Astrocyte (in vitro differentiated cells and primary cell): Measurements from ENCODE around the gene THNSL1.

Experiments used
- EZH2 ChIP-seq: IDR thresholded peaks from 2 replicates; pipeline ENCODE4 v1.6.1; 2012; ENCODE audit warnings: mild to moderate bottlenecking, low read length, inconsistent platforms; ENCODE audit not compliant: insufficient read depth
- TF ChIP-seq, protein P1 (sequence below): IDR thresholded peaks from 2 replicates; pipeline ENCODE4 v1.5.1; 2011; ENCODE audit warnings: low read depth, mild to moderate bottlenecking, inconsistent platforms, low read length, moderate library complexity; ENCODE audit not compliant: insufficient read depth

DNA sequence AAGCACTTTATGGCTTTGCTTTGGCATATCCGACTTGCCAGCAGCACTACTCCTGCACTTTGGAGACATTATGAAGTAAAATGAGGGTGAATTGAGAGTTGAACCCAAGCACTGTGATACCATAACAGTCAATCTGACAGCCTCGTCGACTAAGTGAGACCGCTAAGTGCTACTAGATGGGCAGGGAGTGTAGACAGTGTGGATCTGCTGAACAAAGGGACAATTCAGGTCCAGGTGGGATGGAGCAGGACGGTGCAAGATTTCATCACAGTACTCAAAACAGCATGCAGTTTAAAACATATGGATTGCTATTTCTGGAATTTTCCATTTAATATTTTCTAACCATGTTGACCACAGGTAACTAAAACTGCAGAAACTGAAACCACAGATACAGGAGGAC lies 43.2 kb upstream of the THNSL1 start:
- TF ChIP-seq, protein P1, sequence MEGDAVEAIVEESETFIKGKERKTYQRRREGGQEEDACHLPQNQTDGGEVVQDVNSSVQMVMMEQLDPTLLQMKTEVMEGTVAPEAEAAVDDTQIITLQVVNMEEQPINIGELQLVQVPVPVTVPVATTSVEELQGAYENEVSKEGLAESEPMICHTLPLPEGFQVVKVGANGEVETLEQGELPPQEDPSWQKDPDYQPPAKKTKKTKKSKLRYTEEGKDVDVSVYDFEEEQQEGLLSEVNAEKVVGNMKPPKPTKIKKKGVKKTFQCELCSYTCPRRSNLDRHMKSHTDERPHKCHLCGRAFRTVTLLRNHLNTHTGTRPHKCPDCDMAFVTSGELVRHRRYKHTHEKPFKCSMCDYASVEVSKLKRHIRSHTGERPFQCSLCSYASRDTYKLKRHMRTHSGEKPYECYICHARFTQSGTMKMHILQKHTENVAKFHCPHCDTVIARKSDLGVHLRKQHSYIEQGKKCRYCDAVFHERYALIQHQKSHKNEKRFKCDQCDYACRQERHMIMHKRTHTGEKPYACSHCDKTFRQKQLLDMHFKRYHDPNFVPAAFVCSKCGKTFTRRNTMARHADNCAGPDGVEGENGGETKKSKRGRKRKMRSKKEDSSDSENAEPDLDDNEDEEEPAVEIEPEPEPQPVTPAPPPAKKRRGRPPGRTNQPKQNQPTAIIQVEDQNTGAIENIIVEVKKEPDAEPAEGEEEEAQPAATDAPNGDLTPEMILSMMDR, result no peak
- no peak for TF ChIP-seq EZH2
